Left kidney (tissue), 2 donors: ENCODE data around the gene CCDC57. TPM values are rescaled to one million over a fixed set of nuclear protein-coding genes. Genes with fewer than 3 reads are reported as not detected.
"Not testable (repeated sequence)": the region's sequence is repeated elsewhere in the genome, so short reads cannot be mapped to it uniquely, and the experiment has no call there.

Source experiments
- DNase-seq: peaks from one replicate; pipeline ENCODE4 v3.0.0-alpha.2; 2013
- polyA plus RNA-seq: library from polyadenylated mRNA; unstranded; fragments of 120-200 nt; gene quantifications from one replicate; pipeline ENCODE4 v1.2.1, GENCODE V29; 2013; ENCODE audit not compliant: insufficient read length

CCDC57 gene
- polyA plus RNA-seq, 1 donor: 73.9 TPM

DNA sequence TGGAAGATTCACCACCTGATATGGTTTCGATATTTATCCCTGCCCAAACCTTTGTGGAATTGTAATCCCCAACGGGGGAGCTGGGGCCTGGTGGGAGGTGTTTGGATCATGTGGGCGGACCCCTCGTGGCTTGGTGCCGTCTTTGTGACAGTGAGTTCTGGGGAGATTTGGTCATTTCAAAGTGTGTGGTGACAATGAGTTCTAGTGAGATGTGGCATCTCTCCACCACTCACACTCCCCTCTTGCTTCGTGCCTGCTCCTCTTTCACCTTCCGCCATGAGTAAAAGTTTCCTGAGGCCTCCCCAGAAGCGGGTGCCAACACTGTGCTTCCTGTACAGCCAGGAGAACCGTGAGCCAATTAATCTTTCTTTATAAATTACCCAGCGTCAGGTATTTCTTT lies 9.7 kb downstream of the CCDC57 start:
- DNase-seq: no peak

DNA sequence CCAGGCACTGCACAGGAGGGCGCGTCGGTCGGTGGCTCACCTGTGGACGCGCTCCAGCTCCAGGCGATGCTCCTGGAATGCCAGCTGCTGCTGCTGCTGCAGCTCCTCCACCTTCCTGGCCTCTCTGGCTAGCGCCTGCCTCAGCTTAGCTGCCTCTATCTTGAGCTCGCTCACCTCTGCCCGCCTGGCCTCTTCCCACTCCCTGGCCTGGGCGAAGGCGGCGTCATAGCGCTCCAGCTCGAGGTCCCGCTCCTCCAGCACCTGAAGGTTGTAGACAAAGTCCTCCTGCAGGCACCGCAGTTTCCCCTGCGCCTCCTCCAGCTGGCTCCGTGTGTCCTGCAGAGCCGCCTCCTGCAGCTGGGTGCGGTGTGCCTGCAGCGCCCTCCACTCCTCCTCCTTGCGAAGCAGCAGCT lies 11.1 kb downstream of the CCDC57 start:
- no peak for DNase-seq

GRCh38 chr17:82200743-82201497 lies 11.7 kb downstream of the CCDC57 start:
- DNase-seq: no peak

- DNase-seq: no peak
Measured at GRCh38 chr17:82200135-82200534, 12.5 kb downstream of the CCDC57 start.

DNA sequence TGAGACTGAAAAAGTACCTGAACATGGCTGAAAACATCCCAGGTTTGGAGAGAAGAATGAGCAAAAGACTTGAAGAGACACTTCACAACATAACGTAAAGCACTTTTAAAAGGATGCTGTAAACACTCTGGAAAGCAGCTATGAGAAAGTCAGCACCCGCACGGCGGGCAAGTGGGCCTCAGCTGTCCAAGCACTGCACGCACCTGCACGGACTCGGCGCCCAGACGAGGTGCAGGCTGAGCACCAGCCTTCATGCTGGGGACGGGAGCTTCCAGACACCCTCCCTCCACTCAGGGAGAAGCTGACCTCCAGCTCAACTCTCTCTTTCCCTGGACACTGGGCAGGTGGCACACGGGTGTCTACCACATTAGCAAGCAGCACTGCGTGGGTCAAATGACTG lies 13.1 kb downstream of the CCDC57 start:
- DNase-seq: no peak

GRCh38 chr17:82198092-82198491 lies 14.6 kb downstream of the CCDC57 start:
- no peak for DNase-seq

DNA sequence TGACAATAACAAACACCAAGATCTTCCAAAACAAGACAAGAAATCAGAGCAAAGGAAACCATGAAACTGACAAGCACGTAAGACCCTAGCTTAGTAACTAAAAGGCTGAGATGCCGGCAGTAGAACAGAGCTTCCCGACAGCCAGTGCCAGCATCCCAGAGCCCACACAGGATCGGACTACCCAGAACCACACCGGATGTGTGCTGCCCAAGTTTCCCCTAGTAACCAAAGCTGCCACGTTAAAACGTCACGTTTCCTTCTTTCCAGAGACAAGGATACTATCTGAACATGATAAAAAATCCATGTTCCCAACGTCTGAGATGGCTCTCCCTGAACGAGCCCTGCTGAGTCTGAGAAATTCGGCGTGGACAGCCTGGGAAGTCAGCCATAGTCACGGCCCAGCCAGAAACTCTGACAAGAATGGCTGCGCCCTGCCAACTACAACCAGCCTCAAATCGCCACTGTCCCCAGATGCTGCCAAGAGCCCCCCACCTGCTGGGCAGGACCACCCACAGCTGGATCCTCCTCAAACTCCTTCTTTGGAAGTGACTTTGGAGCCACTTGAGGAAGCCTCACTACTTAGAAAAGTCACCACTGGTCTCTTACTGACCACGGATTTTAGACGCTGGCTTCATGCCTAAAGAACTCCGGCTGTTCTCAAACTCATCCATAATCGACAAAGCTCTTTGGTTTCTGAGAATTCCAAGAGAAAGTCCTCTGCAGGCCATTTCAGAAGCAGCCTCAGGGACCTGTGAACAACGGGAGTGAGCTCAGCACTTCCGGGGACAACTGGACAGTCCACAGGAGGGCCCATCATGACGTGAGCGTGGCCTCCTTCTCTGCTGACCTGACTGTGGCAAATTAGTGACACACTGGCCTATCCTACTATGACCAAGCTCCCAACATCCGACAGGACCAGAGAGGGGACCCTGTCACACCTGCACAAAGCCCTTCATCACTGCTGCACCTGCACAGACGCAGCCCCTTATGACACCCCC lies 16.7 kb downstream of the CCDC57 start:
- no peak for DNase-seq

DNA sequence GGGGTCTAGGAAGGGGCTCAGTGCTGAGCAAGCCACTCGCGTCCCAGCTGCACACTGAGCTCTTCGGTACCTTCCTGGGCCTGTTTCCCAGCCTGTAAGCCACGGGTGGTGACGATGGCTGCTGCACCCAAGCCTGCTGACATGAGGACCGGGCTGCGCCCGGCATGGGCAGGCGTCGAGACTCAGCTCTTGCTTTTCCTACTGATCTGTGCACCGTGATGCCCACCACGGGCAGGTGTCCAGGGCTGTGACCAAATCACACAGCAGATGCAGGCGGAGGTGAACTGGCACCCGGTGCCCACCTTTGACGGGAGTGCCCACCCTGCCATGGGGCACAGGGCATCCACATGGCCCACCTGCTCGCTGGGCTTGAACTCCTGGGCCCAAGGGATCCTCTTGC lies 17.9 kb downstream of the CCDC57 start:
- DNase-seq: no peak

DNA sequence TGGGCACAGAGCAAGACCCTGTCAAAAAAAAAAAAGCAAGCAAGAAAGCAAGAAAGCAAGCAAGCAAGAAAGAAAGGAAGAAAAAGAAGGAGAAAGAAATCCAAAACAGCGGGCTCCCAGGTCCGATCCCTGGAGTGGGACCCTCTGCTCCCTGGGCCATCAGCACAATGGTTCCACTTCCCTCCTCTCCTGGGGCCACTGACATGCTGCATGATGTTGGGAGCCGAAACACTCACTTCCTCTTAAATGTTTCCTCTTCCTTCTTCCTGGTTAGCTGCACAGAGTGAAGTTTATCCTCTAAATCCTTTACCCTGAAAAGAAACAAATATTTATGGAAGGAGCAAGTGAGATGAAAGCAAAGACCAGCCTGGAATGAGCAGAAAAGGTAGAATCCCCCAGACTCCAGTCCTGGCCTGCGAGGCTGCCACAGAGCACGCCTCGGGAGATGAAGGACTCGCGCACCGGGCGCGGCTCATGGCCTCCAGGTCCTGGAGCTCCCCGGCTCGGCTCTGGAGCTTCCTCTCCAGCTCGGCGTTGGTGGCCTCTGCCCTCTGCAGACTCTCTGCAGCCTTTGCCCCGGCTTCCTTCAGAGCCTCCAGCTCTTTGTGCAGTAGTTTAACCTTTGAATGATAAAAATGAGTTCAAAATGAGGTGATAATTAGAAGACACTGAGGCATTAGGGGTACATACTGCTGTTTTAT lies 19.0 kb downstream of the CCDC57 start:
- DNase-seq: no peak

DNA sequence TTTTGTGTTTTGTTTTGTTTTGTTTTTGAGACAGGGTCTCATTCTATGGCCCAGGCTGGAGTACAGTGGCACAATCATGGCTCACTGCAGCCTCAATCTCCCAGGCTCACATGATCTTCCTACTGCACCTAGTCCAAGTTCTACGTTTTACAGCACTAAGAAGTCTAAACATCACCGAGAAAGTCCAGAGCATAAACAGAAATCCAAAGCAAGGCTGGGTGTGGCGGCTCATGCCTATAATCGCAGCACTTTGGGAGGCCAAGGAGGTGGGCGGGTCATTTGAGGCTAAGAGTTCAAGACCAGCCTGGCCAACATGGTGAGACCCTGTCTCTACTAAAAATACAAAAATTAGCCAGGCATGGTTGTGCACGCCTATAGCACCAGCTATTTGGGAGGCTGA lies 19.6 kb downstream of the CCDC57 start:
- not testable (repeated sequence) for DNase-seq

DNA sequence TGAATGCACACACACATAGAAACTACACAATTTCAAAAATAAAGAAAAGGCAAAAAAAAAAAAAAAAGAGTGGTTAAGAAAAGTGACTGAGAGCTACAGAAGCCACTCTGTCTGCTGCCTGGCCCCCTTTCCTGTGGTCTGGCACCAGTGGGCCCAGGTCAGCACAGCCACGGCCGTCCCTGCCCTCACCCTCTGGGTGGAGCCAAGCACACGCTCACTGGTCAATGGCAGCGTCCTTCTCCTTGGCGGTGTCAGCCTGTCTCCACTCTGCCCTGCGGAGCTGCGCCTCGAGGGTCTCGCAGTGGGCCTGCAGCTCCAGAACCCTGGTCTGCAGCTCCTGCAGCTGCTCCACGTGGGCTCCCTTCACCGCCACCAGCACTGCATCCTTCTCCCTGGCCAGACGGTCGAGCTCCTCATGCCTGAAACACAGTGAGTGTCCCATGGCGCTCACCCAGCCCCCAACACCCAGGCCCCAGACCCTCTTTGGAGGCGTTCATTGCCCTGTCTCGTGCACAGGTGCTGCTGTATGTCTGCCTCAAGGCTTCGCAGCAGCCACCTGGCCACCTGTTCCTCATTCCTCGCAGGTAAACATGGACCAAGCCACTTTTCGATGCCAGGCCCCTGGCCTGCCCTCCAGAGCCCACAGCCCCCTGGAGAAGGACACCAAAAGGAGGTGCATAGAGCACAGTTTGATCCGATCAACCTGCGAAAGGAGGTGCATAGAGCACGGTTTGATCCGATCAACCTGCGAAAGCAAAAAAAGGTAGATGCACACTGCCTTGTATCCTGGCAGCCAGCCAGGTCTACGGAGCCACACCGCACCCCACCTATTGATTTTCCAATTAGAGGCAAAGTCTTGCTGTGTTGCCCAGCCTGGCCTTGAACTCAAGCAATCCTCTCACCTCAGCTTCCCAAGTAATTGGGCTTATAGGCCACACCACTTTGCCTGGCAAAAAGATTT lies 24.4 kb downstream of the CCDC57 start:
- no peak for DNase-seq

GRCh38 chr17:82187500-82187899 lies 25.1 kb downstream of the CCDC57 start:
- no peak for DNase-seq

DNA sequence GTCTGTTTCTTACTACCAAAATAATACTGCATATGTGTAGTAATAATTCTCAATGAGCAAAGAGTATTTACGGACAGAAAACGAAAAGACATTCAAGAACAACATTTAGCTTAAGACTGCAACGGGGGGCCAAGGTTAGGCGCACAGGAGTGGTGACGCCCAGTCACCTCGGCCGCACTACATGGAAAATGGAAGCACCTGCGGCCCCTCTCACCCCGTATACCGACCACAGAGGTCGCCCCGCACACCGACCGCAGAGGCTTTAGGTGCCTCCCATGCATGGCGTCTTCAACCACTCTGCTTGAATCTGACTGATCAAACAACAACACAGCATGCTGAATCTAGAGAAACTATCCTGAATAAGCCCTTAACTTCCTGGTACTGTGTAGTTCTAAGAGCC lies 26.4 kb downstream of the CCDC57 start:
- DNase-seq: no peak

DNA sequence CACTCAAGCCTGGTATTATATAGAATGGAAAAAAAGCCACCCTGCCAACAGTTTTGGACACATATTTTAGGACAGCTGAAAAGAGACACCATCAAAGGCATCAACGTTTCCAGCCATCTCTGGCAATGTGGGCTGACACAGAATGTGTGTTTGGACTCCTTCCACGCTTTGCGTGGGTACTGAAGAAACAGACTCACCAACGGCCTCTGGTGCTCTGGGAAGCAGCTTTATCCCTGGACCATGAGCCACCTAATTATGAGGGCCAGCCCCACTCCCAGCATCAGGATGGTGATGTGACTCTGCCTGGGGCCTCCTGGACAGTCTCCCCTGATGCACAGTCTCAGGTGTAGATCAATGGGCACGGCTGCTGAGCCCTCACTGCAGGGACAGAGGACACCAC lies 27.9 kb downstream of the CCDC57 start:
- DNase-seq: no peak

- no peak for DNase-seq
Measured at GRCh38 chr17:82180776-82181528, 31.7 kb downstream of the CCDC57 start.

DNA sequence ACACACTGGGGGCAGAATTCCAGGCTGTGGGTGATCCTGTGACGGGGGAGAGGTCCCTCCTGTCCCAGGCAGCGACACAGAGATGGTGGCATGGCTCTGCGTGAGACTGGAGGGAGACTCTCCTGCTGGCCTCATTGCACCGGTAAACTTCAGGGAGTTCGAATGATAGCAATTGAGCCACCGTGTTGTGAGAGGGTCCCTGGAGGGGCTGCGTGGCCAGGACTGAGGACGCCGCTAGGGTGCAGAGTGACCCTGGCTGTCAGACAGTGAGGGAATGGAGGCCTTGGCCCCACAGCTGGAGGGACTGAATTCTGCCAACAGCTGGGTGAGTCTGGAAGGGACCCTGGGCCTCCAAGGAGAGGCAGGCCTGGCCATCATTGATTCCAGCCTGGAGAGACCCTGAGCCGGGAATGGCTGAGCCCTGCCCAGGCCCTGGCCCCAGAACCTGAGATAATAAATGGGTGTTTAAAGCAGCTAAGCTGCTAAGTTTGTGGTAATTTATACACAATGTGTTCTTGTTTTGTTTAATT lies 32.6 kb downstream of the CCDC57 start:
- no peak for DNase-seq

DNA sequence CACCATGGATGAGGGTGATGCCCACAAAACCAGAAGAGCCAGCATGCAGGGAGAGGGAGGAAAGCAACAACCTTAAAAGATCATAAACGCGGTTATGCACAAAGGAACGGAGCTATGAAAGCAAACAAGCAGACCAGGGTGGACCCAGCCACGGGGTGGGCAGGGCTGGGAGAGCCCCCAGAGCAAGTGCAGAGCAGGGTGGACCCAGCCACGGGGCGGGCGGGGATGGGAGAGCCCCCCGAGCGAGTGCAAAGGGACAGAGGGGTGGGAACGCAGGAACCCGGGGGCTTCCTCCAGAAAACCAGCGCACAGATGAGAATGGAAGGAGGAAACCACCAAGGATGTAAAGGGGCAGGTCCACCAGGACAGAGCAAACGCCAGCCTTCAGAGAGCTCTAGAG lies 33.2 kb downstream of the CCDC57 start:
- no peak for DNase-seq

GRCh38 chr17:82178499-82179261 lies 34.0 kb downstream of the CCDC57 start:
- no peak for DNase-seq

DNA sequence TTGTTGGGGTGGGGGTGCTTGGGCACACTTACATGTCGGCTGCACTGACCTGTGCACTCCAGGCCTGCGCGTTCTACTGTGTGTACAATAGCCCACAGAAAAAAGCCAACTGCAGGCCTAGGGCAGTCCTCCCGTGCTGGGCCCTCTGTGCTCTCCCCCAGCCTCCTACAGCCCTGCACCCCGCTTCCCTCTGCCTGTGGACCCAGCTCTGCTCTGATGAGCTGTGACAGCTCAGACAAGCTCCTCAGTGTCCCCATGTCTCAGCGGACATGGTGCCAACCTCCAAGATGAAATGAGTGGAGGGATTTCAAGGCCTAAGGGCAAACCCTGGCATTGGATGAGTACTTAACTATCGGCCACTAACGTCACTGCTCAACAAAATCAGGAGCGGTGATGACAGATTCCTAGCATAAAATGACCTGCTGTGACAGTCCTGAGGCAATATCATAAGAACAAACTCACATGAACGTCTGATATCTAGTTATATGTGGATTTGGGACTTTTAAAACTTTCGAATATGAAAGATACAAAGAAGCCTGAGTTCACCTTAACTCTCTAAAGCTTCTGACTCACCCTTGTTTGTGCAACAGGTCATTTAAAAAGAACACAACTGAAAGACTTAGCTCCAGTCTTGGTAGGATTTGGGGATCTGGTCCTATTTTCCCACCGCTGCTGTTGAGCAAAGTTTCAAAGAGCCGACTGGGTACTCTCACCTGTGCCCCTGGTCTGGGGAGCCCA lies 34.7 kb downstream of the CCDC57 start:
- no peak for DNase-seq
